Daoy (cell line): ENCODE measurements around the gene NAV1. TPM values are rescaled to one million over a fixed set of nuclear protein-coding genes. Genes with fewer than 3 reads are reported as not detected.

Experiments used
- DNase-seq: peaks from one replicate; pipeline ENCODE4 v3.0.0-alpha.2; 2015; ENCODE audit warnings: low read depth
- total RNA-seq: library from RNA; depleted of rRNA; stranded (reverse); fragments of >200 nt; shearing (Covaris generic); gene quantifications from 2 replicates; pipeline ENCODE4 v1.2.3, GENCODE V29; 2014; rRNA removed

The NAV1 gene
- total RNA-seq, 1 experiment from 2014 or later: 51.8 TPM

DNA sequence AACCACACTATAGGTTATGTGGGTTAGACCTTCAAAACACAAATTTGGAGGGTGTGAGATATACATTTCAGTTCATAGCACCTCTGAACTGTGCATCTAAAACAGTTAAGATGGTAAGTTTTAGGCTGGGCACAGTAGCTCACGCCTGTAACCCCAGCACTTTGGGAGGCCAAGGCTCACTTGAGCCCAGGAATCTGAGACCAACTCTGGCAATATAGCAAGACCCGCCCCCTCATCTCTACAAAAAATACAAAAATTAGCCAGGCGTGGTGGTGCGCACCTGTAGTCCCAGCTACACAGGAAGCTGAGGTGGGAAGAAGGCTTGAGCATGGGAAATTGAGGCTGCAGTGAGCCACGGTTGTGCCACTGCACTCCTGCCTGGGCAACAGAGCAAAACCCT, 47.9 kb downstream of the NAV1 start:
- no peak for DNase-seq

DNA sequence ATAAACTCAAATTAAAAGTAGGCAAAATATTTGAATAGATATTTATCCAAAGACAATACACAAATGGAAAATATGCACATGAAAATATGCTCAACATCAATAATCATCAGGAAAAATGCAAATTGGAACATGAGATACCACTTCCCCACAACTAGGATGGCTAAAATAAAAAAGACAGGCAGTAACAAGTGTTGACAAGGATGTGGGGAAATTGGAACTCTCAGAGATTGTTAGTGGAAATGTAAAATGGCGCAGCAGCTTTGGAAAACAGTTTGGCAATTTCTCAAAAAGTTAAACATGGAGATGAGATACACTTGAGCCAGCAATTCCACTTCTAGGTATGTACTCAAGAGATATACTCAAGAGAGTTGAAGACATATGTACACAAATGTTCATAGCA, 48.8 kb downstream of the NAV1 start:
- DNase-seq: no peak

Other genes with a start within 250 kb of the NAV1 start
- not detected in 2 replicates for gene TNNT2, start 161.4 kb upstream of the NAV1 start, total RNA-seq
- 0.06 and 0.71 TPM in 2 replicates for gene LAD1, start 139.8 kb upstream of the NAV1 start, total RNA-seq
- not detected in 2 replicates for gene TNNI1, start 117.4 kb upstream of the NAV1 start, total RNA-seq
- gene PHLDA3, start 69.9 kb upstream of the NAV1 start, total RNA-seq: 7.6 and 11.7 TPM in 2 replicates
- gene CSRP1, start 32.0 kb upstream of the NAV1 start, total RNA-seq: 866 and 897 TPM in 2 replicates